K562 (cell line): Measurements from ENCODE around the gene FIGNL1. TPM values are rescaled to one million over a fixed set of nuclear protein-coding genes. Genes with fewer than 3 reads are reported as not detected.

ENCODE experiments used
- ATF1 ChIP-seq, 2 experiments: fragments of 450-650 bp in 1 of 2; IDR thresholded peaks; 2 replicates each; pipeline ENCODE4 v1.6.1; 2016; ENCODE audit warnings: missing compliant biosample characterization in 1 of 2, missing genetic modification characterization in 1 of 2
- ATF7 ChIP-seq: fragments of 450-650 bp; IDR thresholded peaks from 2 replicates; pipeline ENCODE4 v1.7.1; 2014; ENCODE audit warnings: mild to moderate bottlenecking, moderate library complexity
- BCL6 ChIP-seq: fragments of 250-450 bp; sonication (Bioruptor Pico); IDR thresholded peaks from 2 replicates; pipeline ENCODE4 v1.4.0; 2020
- BRD4 ChIP-seq: fragments of 200-600 bp; sonication (generic); IDR thresholded peaks from 2 replicates; pipeline ENCODE4 v1.6.1; 2017; ENCODE audit warnings: inconsistent platforms
- CUX1 ChIP-seq: fragments of 200-800 bp; sonication (Bioruptor generic); IDR thresholded peaks from 2 replicates; pipeline ENCODE4 v1.6.1; 2016; ENCODE audit warnings: missing genetic modification characterization, missing compliant biosample characterization
- GTF2A2 ChIP-seq: IDR thresholded peaks from 2 replicates; pipeline ENCODE4 v1.6.1; 2016; ENCODE audit warnings: mild to moderate bottlenecking, missing genetic modification characterization, missing compliant biosample characterization
- POLR2B ChIP-seq: fragments of 450-650 bp; IDR thresholded peaks from 2 replicates; pipeline ENCODE4 v1.6.1; 2018; ENCODE audit warnings: low read depth; ENCODE audit not compliant: partially characterized antibody
- SRSF1 ChIP-seq: fragments of 200-400 bp; formaldehyde crosslinking; IDR thresholded peaks from 2 replicates; pipeline ENCODE4 v1.6.1; 2017; ENCODE audit warnings: mild to moderate bottlenecking, low read depth, low read length, moderate library complexity
- USF1 ChIP-seq: sonication (generic); formaldehyde crosslinking; IDR thresholded peaks from 2 replicates; pipeline ENCODE4 v1.9.0; 2022; ENCODE audit warnings: mild to moderate bottlenecking, missing genetic modification reagents
- ZBTB17 ChIP-seq: fragments of 450-650 bp; formaldehyde crosslinking; IDR thresholded peaks from 2 replicates; pipeline ENCODE4 v1.4.0; 2020; ENCODE audit warnings: mild to moderate bottlenecking
- ZBTB33 ChIP-seq: sonication (generic); formaldehyde crosslinking; IDR thresholded peaks from 2 replicates; pipeline ENCODE4 v1.8.1; 2023; ENCODE audit warnings: mild to moderate bottlenecking, missing genetic modification reagents
- ZFX ChIP-seq: sonication (generic); formaldehyde crosslinking; IDR thresholded peaks from 2 replicates; pipeline ENCODE4 v1.8.0; 2022; ENCODE audit warnings: mild to moderate bottlenecking, missing genetic modification reagents, moderate library complexity
- ZNF23 ChIP-seq: fragments of 250-450 bp; sonication (Bioruptor Pico); IDR thresholded peaks from 2 replicates; pipeline ENCODE4 v1.4.0; 2020; ENCODE audit warnings: mild to moderate bottlenecking
- ZNF740 ChIP-seq, 3 experiments: fragments of 200-800 bp in 1 of 3; sonication (Bioruptor generic) in 1 of 3; sonication (generic) in 1 of 3; formaldehyde crosslinking in 1 of 3; IDR thresholded peaks; 2 replicates each; pipeline versions ENCODE4 v1.6.1 to v1.8.0; 2016 to 2022; ENCODE audit warnings: mild to moderate bottlenecking in 2 of 3, missing compliant biosample characterization in 2 of 3, missing genetic modification characterization in 2 of 3, missing genetic modification reagents in 1 of 3
- ZNF77 ChIP-seq: fragments of 250-450 bp; sonication (Bioruptor Pico); IDR thresholded peaks from 2 replicates; pipeline ENCODE4 v1.5.0; 2020
- ZNF830 ChIP-seq: fragments of 250-450 bp; sonication (Bioruptor Pico); IDR thresholded peaks from 2 replicates; pipeline ENCODE4 v1.5.0; 2021; ENCODE audit warnings: mild to moderate bottlenecking
- ZSCAN29 ChIP-seq: fragments of 450-650 bp; IDR thresholded peaks from 2 replicates; pipeline ENCODE4 v1.6.1; 2017
- polyA plus RNA-seq, 8 experiments: library from polyadenylated mRNA; depleted of rRNA in 4 of 8; stranded (reverse) in 5 of 8; unstranded in 3 of 8; fragments of >200 nt; fragmentation: Nextera tagmentation in 2 of 8; fragmentation: Illumina TruSeq in 1 of 8; extraction: Ambion mirVana in 2 of 8; extraction: Trizol in 1 of 8; gene quantifications; 2 replicates each; pipeline versions ENCODE4 v1.2.1 to v1.2.3, GENCODE V29; 2011 to 2014; ENCODE audit warnings: inconsistent platforms in 1 of 8, missing spikeins in 1 of 8
- total RNA-seq, 7 experiments: library from RNA; depleted of rRNA in 6 of 7; stranded (reverse); fragments of >200 nt in 6 of 7; fragmentation: Illumina TruSeq in 2 of 7; extraction: Trizol in 2 of 7; gene quantifications; 2 replicates each; pipeline versions ENCODE4 v1.2.1 to v1.2.3, GENCODE V29; 2011 to 2021; ENCODE audit warnings: low replicate concordance in 1 of 7
- TF ChIP-seq, protein P1 (sequence below): sonication (generic); formaldehyde crosslinking; IDR thresholded peaks from 2 replicates; pipeline ENCODE4 v1.9.0; 2022; ENCODE audit warnings: mild to moderate bottlenecking, missing genetic modification reagents
- TF ChIP-seq, protein P2 (sequence below): sonication (generic); formaldehyde crosslinking; IDR thresholded peaks from 2 replicates; pipeline ENCODE4 v1.8.0; 2022; ENCODE audit warnings: mild to moderate bottlenecking, missing genetic modification reagents

Gene FIGNL1
- total and polyA plus RNA-seq, 9 of the 15 experiments (the other 6 are each of a cell fraction or from before 2014, with no cell fraction given), result 15.5 to 48.3 (median 27.6) TPM

- TF ChIP-seq, protein P1, sequence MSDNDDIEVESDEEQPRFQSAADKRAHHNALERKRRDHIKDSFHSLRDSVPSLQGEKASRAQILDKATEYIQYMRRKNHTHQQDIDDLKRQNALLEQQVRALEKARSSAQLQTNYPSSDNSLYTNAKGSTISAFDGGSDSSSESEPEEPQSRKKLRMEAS (CRISPR knock-in tag), result no peak
- TF ChIP-seq ATF7, result no peak
- TF ChIP-seq ZSCAN29, result no peak
- TF ChIP-seq ZBTB33 (CRISPR knock-in tag), result peak; percentile 97
- no peak for TF ChIP-seq ZNF830 (CRISPR knock-in tag)
- TF ChIP-seq ZFX, result no peak; the same call in none of the 2 replicates
- TF ChIP-seq ZBTB17 (CRISPR knock-in tag), result 0 out of 2 replicates have a peak, but pooled peaks have one; percentile 19
- no peak for TF ChIP-seq CUX1 (CRISPR knock-in tag)
- TF ChIP-seq POLR2B, result no peak
- TF ChIP-seq USF1 (CRISPR knock-in tag), result no peak
- no peak for TF ChIP-seq BCL6 (CRISPR knock-in tag)
- TF ChIP-seq ATF1 (CRISPR knock-in tag; IDR thresholded peaks at IDR 0.05), result no peak
- peak; percentile 82 for TF ChIP-seq ATF1 (tag; IDR thresholded peaks at IDR 0.05)
- TF ChIP-seq, protein P2, sequence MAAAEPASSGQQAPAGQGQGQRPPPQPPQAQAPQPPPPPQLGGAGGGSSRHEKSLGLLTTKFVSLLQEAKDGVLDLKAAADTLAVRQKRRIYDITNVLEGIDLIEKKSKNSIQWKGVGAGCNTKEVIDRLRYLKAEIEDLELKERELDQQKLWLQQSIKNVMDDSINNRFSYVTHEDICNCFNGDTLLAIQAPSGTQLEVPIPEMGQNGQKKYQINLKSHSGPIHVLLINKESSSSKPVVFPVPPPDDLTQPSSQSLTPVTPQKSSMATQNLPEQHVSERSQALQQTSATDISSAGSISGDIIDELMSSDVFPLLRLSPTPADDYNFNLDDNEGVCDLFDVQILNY (CRISPR knock-in tag), result no peak
- TF ChIP-seq ZNF77 (CRISPR knock-in tag), result no peak
- no peak for TF ChIP-seq BRD4
- TF ChIP-seq GTF2A2 (tag), result no peak
- TF ChIP-seq ZNF740 (CRISPR knock-in tag; IDR thresholded peaks at IDR 0.05), result 0 out of 2 replicates have a peak, but pooled peaks have one; percentile 30
- TF ChIP-seq ZNF740 (tag; IDR thresholded peaks at IDR 0.05), result no peak
- no peak for TF ChIP-seq SRSF1
- no peak for TF ChIP-seq ZNF23 (CRISPR knock-in tag)
Observed at GRCh38 chr7:50450590-50451032, 461 bp upstream of the FIGNL1 start (continued).
